Vagina (tissue), 2 donors: ENCODE data around the gene PRND.

Experiments
- CTCF ChIP-seq, 3 experiments: fragments of 450-650 bp in 2 of 3; fragments of 200-600 bp in 1 of 3; sonication (generic) in 1 of 3; IDR thresholded peaks; one replicate each; pipeline ENCODE4 v1.5.1; 2017 to 2019; ENCODE audit warnings: antibody characterized with exemption in 3 of 3, mild to moderate bottlenecking in 2 of 3, moderate library complexity in 2 of 3
- POLR2AphosphoS5 ChIP-seq, 2 donors: sonication (generic); formaldehyde crosslinking; IDR thresholded peaks; one replicate each; pipeline ENCODE4 v1.9.0; 2017; ENCODE audit warnings: antibody characterized with exemption in 2 of 2, mild to moderate bottlenecking in 2 of 2, low read depth in 1 of 2; ENCODE audit not compliant: insufficient read depth in 1 of 2

DNA sequence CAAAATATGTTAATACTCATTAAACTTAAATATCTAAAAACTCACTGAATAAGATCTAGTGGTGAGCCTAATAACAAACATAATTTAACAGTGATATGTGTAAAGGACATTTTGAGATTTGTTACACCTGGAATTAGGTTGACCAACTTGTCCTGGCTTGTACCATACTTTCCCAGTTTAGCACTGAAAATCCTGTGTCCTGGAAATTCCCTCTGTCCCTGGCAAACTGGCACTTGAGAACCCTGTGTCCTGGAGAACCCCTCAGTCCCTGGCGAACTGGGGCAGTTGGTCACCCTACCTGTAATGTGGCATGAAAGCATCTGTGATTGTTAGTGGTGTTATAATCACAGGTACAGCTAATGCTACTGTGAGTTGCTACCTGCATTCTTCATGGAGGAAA, 6.9 kb upstream of the PRND start:
- TF ChIP-seq CTCF (IDR thresholded peaks at IDR 0.05) (no peak), POLR2AphosphoS5 (IDR thresholded peaks at IDR 0.05; ENCODE audit: insufficient read depth in 1 of 2, low read depth in 1 of 2) (no peak)
